T-helper 1 cell (primary cell): ENCODE measurements around the gene KIF20B.

ENCODE experiments used
- DNase-seq, 5 donors: peaks; one replicate each; pipeline ENCODE4 v3.0.0-alpha.2; 2012 to 2020
- total RNA-seq, 4 donors: gene quantifications; one replicate each; lab custom pipeline; 2026; lab: John Stamatoyannopoulos, UW

KIF20B gene, protein sequence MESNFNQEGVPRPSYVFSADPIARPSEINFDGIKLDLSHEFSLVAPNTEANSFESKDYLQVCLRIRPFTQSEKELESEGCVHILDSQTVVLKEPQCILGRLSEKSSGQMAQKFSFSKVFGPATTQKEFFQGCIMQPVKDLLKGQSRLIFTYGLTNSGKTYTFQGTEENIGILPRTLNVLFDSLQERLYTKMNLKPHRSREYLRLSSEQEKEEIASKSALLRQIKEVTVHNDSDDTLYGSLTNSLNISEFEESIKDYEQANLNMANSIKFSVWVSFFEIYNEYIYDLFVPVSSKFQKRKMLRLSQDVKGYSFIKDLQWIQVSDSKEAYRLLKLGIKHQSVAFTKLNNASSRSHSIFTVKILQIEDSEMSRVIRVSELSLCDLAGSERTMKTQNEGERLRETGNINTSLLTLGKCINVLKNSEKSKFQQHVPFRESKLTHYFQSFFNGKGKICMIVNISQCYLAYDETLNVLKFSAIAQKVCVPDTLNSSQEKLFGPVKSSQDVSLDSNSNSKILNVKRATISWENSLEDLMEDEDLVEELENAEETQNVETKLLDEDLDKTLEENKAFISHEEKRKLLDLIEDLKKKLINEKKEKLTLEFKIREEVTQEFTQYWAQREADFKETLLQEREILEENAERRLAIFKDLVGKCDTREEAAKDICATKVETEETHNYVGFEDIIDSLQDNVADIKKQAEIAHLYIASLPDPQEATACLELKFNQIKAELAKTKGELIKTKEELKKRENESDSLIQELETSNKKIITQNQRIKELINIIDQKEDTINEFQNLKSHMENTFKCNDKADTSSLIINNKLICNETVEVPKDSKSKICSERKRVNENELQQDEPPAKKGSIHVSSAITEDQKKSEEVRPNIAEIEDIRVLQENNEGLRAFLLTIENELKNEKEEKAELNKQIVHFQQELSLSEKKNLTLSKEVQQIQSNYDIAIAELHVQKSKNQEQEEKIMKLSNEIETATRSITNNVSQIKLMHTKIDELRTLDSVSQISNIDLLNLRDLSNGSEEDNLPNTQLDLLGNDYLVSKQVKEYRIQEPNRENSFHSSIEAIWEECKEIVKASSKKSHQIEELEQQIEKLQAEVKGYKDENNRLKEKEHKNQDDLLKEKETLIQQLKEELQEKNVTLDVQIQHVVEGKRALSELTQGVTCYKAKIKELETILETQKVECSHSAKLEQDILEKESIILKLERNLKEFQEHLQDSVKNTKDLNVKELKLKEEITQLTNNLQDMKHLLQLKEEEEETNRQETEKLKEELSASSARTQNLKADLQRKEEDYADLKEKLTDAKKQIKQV (N-terminal part only)
- 30.8 to 52.4 (median 39.7) reads per million in 4 donors for total RNA-seq

DNA sequence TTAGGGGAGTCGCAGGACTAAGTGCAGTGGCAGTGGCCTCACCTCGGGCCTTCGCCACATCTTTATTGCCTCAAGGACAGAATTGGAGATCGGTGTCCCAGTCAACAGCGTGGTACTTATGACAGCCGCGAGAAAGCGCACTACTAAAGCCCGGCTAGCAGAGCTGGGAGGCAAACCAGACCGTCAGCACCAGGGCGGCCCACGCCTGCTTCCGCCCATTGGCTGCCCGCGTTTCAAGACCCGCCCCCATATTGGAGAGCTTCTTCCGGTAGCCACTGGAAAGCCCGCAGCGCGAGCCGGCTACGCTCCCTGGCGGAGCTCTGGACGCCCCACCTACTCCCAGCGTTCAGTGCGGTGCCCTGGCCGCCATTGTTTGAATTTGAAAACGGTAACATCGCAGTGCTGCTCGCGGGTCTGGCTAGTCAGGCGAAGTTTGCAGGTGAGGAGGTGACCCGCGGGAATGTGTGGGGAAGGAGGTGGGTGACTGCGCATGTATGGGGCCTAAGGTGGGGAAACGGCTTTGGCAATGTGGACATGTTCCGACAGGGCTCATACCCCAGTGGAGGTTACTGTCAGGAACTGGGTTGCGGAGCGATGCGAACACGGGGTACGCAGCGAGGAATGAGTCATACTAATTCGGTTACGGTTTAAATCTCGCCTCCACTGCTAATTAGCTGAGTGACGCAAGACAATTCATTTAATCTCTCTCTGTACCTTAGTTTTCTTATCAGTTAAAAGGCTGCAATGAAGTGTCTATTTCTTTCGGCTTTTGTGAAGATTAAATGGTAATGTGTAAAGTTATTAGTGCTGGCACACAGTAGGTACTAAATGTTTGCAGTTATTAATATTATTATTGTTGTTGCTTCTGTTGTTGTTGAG, at the start of gene KIF20B:
Gene KIF20B (plus strand): TSS at position 349 of the 879 bp plus-strand sequence. CDS start 3,705 bp downstream, outside the sequence.
- peak; percentile 87 to 98 (median 92) for DNase-seq

DNA sequence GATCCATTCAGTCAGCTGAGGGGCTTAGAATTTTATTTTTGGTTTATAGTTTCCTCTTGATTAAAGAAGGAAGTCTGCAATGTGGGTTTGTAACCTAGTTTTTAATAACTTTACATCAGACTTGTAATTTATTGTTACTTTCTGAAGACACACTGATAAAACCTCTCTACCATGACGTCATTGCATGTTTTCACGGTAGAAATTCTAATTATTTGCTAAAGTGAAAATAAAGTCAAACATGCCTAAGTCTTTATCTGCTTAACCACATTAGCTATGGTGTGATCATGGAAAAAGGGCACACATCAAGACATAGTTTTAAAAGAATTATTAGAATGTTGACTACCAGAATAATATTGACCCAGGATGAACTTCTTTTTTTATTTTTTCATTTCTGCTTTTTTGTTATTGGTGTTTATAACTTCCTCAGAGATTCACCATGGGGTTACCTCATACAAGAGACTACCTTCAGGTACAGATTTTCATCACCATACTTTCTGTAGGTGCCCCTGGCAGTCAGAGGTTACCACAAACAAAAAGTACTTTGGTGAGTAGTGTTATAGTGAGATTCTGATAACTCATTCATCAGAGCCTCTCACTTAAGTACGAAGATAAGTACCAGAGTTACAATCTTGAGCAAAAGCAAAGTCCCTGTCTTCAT, 49.3 kb upstream of the KIF20B start:
- DNase-seq = no peak

DNA sequence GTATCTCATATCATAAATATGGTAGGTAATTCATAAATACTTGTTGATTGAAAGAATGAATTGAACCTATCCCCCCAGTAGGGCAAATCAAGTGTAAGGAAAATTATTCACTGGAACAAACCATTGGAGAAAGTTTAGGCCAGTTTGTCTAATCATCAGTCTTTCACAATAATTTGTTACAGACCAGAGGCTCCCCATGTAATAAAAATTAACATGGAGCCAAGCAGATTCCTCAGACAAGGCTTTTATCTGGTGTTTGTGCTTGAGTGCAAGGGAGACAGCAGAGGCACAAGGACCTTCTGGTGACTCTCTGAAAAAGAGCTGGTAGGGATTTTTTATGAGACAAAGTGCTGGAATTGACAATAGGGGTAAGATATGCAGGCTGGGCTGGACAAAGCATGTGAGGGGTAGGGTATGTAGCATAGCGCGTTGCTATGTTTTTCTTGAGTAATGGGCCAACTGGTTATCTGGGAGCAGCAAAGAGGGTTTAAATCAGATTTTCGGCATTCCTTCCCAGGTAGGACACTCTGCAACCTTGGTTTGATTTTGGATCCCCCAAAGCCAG, 48.5 kb upstream of the KIF20B start:
- no peak for DNase-seq

DNA sequence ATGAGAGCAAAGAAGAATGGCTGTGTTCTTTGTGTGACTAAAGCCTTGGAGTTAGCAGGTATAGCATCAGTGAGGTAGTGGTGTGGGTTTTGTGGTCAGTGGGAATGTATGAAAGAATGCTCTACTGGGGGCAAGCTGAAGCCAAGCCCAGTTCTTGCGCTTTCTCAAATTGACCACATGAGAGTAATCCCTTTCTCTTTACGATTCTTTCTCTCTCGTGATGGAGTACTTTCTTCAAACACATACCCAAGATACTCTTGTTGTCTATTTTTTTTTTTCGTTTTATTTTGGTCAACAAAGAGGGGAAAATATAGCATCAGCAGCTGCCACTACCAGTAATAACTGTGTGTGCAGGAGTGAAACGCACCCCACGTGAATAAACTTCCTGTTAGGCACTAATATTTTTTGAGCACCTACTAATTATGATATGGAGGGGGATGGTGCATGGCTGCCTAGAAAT, 48.0 kb upstream of the KIF20B start:
- no peak for DNase-seq

DNA sequence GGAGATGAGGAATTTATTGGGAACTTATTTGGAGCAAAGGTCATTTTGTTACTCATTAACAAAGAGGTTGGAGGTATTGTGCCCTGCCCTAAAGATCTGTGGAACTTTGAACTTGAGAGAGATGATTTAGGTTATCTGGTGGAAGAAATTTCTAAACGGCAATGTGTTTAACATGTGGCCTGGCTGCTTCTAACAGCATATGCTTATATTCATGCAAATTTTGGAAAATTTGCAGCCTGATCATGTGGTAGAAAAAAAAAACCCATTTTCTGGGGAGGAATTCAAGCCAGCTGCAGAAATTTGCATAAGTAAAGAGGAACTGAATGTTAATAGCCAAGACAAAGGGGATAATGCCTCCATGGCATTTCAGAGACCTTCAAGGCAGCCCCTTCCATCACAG, 45.7 kb upstream of the KIF20B start:
- DNase-seq = no peak

DNA sequence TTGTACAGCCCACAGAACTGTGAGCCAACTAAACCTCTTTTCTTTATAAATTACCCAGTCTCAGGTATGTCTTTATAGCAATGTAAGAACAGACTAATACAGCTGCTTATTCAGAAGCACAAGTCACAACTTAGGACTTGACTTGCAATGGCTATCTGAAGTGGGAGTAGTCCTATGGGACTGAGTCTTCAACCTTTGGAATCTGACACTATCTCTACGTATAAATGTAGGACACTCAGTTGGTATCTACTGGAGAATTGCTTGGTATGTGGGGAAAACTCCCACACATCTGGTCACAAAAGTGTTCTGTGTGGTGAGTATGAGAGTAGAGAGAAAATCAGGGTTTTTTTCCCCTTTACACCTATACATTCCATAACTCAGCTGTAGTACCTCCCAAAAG, 44.1 kb upstream of the KIF20B start:
- DNase-seq = no peak

DNA sequence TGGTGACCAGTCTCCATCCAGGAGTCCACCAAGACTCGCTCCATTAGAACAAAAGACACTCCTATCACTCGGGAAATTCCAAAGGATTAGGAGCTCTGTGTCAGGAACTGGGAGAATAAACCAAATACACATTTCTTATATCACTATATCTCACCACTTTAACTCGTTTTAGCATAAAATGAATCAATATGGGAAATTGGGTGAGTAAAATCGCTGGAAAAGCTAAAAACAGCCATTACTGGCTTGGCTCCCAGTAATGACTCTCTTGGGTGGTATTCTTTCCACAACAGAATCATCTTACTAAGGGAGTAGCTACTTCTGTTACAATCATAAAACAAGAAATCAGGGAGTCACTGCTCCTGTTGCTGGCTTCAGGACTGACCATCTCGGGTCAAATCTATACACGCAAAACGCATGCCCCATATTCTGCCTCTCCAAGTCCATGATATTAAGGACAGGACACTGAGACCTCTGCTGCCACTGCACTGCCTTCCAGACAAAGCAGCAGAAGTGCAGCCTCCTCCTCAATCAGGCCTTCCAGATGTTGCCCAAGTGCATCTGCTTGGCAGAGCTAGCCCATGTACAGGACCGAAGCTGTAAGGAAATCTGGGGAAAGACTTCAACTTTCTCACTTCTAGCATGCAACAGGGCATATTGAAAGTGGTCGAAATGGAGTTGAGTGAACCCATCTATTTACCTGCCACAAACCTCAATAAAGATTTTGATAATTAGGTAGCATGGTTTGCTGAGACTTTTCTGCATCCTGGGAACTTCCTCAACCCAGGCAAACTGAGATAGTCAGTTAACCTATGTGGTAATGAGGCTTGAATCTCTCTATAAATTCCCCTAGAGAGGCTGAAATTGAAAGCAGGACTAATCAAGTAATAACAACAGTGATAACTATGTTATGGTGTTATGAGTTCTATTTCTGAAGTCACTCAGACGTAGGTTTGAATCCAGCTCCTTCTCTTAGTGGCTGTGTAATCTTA, 42.0 kb upstream of the KIF20B start:
- DNase-seq = no peak

DNA sequence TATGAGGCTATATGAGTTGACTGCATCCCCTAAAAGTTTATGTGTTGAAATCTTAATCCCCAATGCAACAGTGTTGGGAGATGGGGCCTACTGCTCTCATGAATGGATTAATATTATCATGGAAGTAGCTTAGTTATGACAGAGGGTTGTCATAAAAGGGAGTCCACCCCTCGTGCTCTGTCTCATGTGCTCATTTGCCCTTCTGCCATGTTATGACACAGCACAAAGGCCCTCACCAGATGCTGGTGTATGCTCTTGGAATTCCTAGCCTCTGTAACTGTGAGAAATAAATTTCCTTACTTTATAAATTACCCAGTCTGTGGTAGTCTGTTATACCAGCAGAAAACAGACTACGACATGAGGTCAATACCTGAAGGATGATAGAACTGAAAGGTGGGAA, 38.8 kb upstream of the KIF20B start:
- DNase-seq = no peak

DNA sequence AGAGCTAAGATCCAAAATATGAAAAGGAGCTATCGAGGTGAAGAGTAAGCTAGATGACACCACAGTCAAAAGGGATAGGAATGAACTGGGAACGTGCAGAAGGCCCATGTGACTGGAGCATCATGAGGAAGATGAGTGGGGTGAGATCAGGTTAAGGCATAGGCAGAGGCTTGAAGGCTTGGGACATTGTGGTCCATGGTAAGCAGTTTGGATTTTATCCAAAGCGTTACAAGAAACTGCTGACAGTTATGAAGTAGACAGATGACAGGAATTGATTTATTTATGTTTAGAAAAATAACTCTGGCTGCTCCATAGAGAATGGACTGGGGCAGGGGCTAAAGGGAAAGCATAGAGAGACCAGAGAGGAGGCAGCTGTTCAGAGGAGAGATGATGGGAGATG, 38.2 kb upstream of the KIF20B start:
- DNase-seq = no peak

DNA sequence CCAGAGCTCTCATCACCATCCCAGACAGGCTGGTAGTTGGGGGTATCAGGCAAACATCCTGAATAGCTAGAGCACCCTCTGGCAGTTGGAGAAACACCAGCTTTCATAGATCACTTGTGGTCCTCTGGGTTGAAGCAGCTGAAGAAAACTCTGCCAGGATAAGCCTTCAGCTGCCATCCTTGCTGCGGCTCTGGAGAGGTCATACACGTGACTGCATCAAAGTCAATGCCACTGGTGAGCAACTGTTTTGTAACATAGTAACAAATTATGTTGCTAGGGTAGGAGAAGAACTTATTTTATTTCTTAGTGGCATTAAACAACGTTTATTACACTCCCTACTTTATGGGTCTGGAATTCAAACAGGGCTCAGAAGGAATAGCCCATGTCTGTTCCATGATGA, 37.2 kb upstream of the KIF20B start:
- DNase-seq = no peak

DNA sequence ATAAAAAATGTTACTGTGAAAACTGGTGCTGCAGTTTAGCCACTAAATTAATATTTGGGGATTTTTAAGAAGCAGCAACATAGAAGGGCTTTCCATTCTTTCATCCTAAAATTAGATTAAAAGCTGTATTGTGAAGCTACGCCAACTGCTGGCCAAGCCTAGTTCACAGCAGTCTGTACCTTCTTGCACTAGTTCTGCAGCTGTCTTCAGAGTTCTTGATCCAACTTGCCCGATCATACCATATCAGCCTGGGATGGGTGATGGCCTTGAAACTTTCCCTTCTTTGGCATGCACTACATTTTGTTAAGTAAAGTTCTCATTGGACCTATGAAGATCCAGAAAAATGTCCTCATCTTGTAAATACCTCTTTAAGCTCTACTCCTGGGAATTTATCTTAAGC, 36.1 kb upstream of the KIF20B start:
- DNase-seq = no peak

DNA sequence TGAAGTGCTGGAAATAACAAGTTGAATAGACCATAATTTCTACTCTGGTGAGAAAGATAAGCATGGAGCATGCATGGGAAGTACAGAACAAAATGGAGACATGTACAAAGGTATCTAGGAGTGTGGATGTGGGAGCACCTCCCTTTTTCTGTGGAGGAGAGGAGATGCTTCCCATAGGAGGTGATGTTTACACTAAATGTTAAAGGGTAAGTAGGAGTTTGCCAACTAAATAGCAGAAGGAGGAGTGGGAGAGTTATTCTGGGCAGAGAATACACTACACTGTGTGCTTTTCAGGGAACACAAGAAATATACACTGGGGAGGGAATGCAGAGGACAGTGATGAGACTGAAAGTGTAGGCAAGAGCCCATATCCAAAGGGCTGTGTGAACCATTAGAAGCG, 35.3 kb upstream of the KIF20B start:
- no peak for DNase-seq

DNA sequence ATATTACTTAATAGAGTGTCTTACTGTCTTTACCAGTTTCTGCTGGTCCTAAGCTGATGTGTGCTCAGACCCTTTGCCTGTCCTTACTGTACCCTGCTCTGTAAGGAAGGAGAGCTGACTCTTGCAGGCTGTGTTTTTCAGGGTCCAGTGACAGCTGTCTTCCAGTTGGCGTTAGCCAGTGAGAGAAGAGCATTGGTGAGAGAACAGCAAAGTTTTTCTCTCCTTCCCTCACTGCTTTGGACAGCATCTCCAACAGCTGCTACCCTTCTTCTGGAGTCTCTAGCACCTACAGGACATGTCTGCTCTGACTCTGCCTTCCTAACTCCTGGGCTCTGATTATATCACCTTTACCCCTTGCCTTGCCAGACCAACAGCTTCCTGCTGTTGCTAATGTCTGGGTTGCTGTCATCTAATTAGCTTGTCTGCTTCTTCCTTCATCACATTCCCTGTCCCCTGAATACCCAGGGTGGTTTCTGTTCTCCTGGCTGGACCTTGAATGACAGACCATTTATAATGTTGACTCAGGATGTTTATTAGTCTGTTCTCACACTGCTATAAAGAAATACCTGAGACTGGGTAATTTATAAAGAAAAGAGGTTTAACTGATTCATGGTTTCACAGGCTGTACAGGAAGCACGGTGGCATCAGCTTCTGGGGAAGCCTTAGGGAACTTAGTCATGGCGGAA, 32.9 kb upstream of the KIF20B start:
- DNase-seq = no peak

DNA sequence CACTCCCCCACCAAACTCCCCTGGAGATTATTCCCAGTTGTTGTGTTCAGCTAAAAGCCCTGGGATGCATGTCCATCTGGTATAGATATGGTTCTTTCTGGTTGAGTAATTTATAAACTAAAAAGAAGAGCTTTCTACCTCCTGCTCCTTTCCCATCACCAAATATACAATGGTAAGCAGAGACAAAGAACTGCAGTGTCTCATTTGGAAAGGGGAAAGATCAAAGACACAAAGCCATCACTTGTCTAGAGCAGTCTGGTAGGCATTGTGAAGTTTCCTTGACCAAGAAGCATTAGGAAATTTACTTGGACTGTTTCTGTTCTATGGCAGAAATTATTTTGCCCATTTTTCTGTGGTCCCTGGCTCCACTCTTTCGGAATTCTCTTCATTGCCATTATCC, 31.4 kb upstream of the KIF20B start:
- no peak for DNase-seq

DNA sequence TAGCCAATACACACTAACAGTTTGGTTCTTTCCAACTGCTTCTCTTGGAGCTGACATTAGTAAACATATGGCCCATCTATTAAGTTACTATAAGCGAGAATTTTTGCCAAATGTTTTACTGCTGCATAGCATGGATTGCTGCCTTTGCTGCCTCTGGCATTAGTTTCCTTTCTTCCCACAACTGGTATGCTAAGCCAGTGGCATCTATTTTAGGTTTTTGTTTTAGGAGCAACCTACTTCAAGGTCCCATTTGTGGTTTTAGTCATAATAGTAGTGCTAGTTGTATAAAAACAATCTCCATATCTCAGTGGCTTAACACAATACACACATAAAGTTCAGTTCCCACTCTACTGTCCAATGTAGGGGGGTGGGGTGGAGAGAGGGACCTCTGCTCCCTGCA, 30.5 kb upstream of the KIF20B start:
- DNase-seq = no peak

DNA sequence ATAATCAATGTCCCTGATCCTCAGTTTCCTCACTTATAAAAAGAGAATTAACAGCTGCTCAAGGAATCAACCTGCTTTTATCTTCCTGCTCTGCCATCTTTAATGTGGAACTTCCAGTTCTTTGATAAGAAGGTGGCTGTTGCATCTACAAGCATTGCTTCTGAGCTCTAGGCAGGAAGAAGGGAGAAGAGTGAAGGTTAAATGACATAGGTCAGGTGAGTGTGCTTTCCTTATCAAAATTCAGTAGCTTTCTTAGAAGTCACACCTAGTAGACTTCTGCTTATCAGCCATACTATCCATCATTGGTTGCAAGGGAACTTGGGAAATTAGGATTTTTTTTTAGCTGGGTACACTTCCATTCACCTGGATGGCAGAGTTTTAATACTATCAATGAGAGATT, 24.0 kb upstream of the KIF20B start:
- DNase-seq = no peak

DNA sequence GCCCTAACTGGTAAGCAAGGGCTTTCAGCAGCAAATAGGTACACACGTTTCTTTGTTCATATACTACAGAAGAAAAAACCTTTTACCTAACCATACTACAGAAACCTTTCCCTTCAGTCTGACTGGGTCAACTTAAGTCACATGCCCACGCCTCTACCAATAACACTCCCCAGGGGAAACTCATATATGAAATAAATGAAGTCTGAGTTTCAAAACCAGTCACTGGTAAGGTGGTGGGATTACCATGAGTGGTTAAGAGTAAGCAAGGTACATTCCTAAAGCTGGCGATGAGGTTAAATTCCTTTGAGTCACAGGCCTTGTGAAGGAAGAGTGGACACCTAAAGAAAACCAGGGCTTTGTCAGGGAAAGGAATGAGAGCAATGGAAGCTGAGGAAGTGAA, 21.4 kb upstream of the KIF20B start:
- DNase-seq = no peak

DNA sequence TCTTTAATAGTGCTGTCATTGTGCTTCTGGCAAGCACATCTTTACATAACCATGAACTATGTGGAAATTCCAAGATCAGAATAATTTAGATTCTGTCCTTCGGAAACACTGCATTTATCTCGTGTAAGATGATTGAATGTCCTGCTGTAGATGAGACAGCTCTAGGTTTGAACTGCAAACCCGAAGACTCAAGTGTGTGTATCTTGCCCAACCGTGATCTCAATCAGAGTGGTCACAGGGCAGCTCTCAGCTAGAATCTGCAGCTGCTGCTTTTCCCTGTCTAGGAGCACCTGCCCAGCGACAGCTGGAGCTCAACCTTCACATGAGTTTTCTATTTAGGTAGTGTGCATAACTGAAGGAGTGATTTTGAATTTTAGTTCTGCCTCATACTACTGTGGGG, 17.5 kb upstream of the KIF20B start:
- DNase-seq = no peak

DNA sequence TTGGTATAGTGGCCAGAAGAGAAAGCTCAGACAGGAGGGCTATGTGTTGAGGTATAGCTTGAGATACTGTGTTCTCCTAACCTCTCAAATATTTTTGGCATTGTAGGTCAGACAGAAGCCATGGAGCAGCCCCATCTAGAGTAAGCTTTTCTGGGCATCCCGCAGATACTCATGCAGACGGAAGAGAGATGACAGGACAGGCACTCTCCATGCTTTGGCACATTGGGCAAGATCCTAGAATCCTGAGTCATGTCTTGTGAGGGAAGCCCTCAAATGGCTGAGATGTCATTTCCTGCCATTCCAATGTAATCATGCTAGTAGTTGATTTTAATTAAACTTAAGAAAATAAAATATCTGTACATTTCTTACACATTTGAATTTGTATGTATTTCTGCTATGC, 16.8 kb upstream of the KIF20B start:
- no peak for DNase-seq
